GM12878 (cell line): ENCODE data around the gene DIP2A.

ENCODE experiments used
- CTCF ChIP-seq, 3 experiments: IDR thresholded peaks in 2 of 3; conservative IDR thresholded peaks in 1 of 3; 2 replicates each; pipeline ENCODE4 v1.5.1; 2011; ENCODE audit warnings: low read depth in 3 of 3, low read length in 3 of 3, mild to moderate bottlenecking in 3 of 3, control low read depth in 2 of 3, moderate library complexity in 2 of 3, inconsistent platforms in 1 of 3, mixed read lengths in 1 of 3; ENCODE audit not compliant: control insufficient read depth in 2 of 3, insufficient read depth in 1 of 3; ENCODE audit errors: extremely low read depth in 1 of 3
- GABPA ChIP-seq: IDR thresholded peaks from 2 replicates; pipeline ENCODE4 v1.6.1; 2014; ENCODE audit warnings: antibody characterized with exemption, low read depth, mild to moderate bottlenecking, inconsistent platforms
- HCFC1 ChIP-seq: fragments of 150-350 bp; IDR thresholded peaks from 2 replicates; pipeline ENCODE4 v1.6.1; 2014; ENCODE audit warnings: low read length
- PBX3 ChIP-seq: IDR thresholded peaks from 2 replicates; pipeline ENCODE4 v1.6.1; 2011; ENCODE audit warnings: mild to moderate bottlenecking, low read depth, low read length, moderate library complexity; ENCODE audit not compliant: insufficient replicate concordance
- POLR2AphosphoS5 ChIP-seq: IDR thresholded peaks from 2 replicates; pipeline ENCODE4 v1.6.1; 2011; ENCODE audit warnings: mild to moderate bottlenecking, low read length, inconsistent platforms
- RFX5 ChIP-seq: IDR thresholded peaks from 2 replicates; pipeline ENCODE4 v1.6.1; 2011; ENCODE audit warnings: low read depth, low read length, improper control_type of control experiment
- SP1 ChIP-seq: IDR thresholded peaks from one replicate; pipeline ENCODE4 v1.6.1; 2011; ENCODE audit warnings: low read depth, low read length
- USF2 ChIP-seq: IDR thresholded peaks from 2 replicates; pipeline ENCODE4 v1.6.1; 2011; ENCODE audit warnings: low read depth, low read length, improper control_type of control experiment, borderline replicate concordance

GRCh38 chr21:46459356-46460112, 843 bp downstream of the DIP2A start:
- TF ChIP-seq USF2 = no peak
- TF ChIP-seq POLR2AphosphoS5 = no peak
- TF ChIP-seq SP1 = no peak
- no peak for TF ChIP-seq CTCF (IDR thresholded peaks at IDR 0.05 in 2 of 3, conservative IDR thresholded peaks at IDR 0.05 in 1 of 3; ENCODE audit: control insufficient read depth in 2 of 3, extremely low read depth in 1 of 3, insufficient read depth in 1 of 3, low read depth in 3 of 3, low read length in 3 of 3)
- TF ChIP-seq HCFC1 = no peak
- no peak for TF ChIP-seq GABPA
- TF ChIP-seq RFX5 = no peak
- no peak for TF ChIP-seq PBX3
